GM23338 (cell line): ENCODE results near the gene SCG2. TPM values are rescaled to one million over a fixed set of nuclear protein-coding genes. Genes with fewer than 3 reads are reported as not detected.
A peak's percentile ranks its signal among the peaks of the same experiment; 100 is the strongest.

ENCODE experiments used
- ATAC-seq: fragments of 200-7000 bp; cut with Tn5 transposase; 3 replicates; pipeline ENCODE4 v1.9.1; 2020
- DNase-seq: peaks from one replicate; pipeline ENCODE4 v3.0.0-alpha.2; 2015; ENCODE audit warnings: low spot score
- H2AFZ ChIP-seq: fragments of 200-600 bp; sonication (generic); 2 replicates; pipeline ENCODE4 v1.8.0; 2016; ENCODE audit warnings: antibody characterized with exemption, mild to moderate bottlenecking, moderate library complexity
- H3F3A ChIP-seq: fragments of 200-600 bp; sonication (generic); replicated peaks from 2 replicates; pipeline ENCODE4 v1.8.0; 2017; ENCODE audit warnings: antibody characterized with exemption, mixed run types, low read depth
- H3K27ac ChIP-seq: fragments of 200-600 bp; sonication (generic); 2 replicates; pipeline ENCODE4 v1.6.1; 2016; ENCODE audit warnings: low read depth
- H3K27me3 ChIP-seq: fragments of 200-600 bp; sonication (generic); 2 replicates; pipeline ENCODE4 v1.8.0; 2016; ENCODE audit warnings: mild to moderate bottlenecking, mixed run types, moderate library complexity; ENCODE audit not compliant: insufficient read depth
- H3K36me3 ChIP-seq: fragments of 200-600 bp; sonication (generic); 2 replicates; pipeline ENCODE4 v1.8.0; 2016; ENCODE audit warnings: mild to moderate bottlenecking; ENCODE audit not compliant: insufficient read depth
- H3K4me1 ChIP-seq: fragments of 200-600 bp; sonication (generic); 2 replicates; pipeline ENCODE4 v1.8.0; 2016; ENCODE audit warnings: mild to moderate bottlenecking, moderate library complexity; ENCODE audit not compliant: insufficient read depth
- H3K4me2 ChIP-seq: fragments of 200-600 bp; sonication (generic); 2 replicates; pipeline ENCODE4 v1.7.1; 2017; ENCODE audit warnings: mixed run types
- H3K4me3 ChIP-seq: fragments of 200-600 bp; sonication (generic); 2 replicates; pipeline ENCODE4 v1.6.1; 2016; ENCODE audit warnings: mixed run types
- H3K79me2 ChIP-seq: fragments of 200-600 bp; sonication (generic); replicated peaks from 2 replicates; pipeline ENCODE4 v1.8.0; 2017; ENCODE audit warnings: mild to moderate bottlenecking; ENCODE audit not compliant: insufficient read depth
- H3K9me2 ChIP-seq: fragments of 200-600 bp; sonication (generic); 2 replicates; pipeline ENCODE4 v1.8.0; 2017; ENCODE audit not compliant: insufficient read depth
- H4K20me1 ChIP-seq: fragments of 200-600 bp; sonication (generic); replicated peaks from 2 replicates; pipeline ENCODE4 v1.8.0; 2017; ENCODE audit warnings: mild to moderate bottlenecking; ENCODE audit not compliant: insufficient read depth
- H3K27ac Mint-ChIP-seq: 2 replicates; pipeline ENCODE4 v1.8.0; 2020; ENCODE audit warnings: inconsistent platforms, mild to moderate bottlenecking, moderate library complexity, mixed read lengths
- H3K27me3 Mint-ChIP-seq: 3 replicates; pipeline ENCODE4 v1.8.0; 2022; ENCODE audit warnings: low read depth, mild to moderate bottlenecking, moderate library complexity, mixed read lengths, inconsistent platforms; ENCODE audit not compliant: insufficient read depth, poor library complexity
- H3K36me3 Mint-ChIP-seq: 3 replicates; pipeline ENCODE4 v1.8.0; 2021; ENCODE audit warnings: low read depth, mild to moderate bottlenecking, inconsistent platforms, moderate library complexity, mixed read lengths
- H3K4me1 Mint-ChIP-seq: 3 replicates; pipeline ENCODE4 v1.8.0; 2020; ENCODE audit warnings: mild to moderate bottlenecking, inconsistent platforms, mixed read lengths
- H3K4me3 Mint-ChIP-seq: 3 replicates; pipeline ENCODE4 v1.8.0; 2021; ENCODE audit warnings: moderate library complexity, mild to moderate bottlenecking, inconsistent platforms, mixed read lengths
- H3K9me3 Mint-ChIP-seq: 3 replicates; pipeline ENCODE4 v1.8.0; 2020; ENCODE audit warnings: moderate library complexity, mild to moderate bottlenecking, inconsistent platforms, mixed read lengths
- CREB1 ChIP-seq: fragments of 250-450 bp; sonication (Bioruptor Pico); IDR thresholded peaks from 2 replicates; pipeline ENCODE4 v1.5.0; 2020; ENCODE audit warnings: low read depth, mild to moderate bottlenecking, moderate library complexity
- CTCF ChIP-seq, 2 experiments: fragments of 200-600 bp in 1 of 2; sonication (generic) in 1 of 2; conservative IDR thresholded peaks; 2 replicates each; pipeline versions ENCODE4 v1.5.1 to v1.6.1; 2016 to 2017; ENCODE audit warnings: antibody characterized with exemption in 2 of 2, low read depth in 2 of 2, mild to moderate bottlenecking in 2 of 2, moderate library complexity in 1 of 2
- ETS1 ChIP-seq: IDR thresholded peaks from 2 replicates; pipeline ENCODE4 v1.6.1; 2016; ENCODE audit warnings: antibody characterized with exemption
- EZH2 ChIP-seq: fragments of 200-600 bp; sonication (generic); IDR thresholded peaks from one replicate; pipeline ENCODE4 v1.8.0; 2017; ENCODE audit warnings: antibody characterized with exemption, mild to moderate bottlenecking, low read depth; ENCODE audit not compliant: unreplicated experiment
- EZH2phosphoT487 ChIP-seq: fragments of 200-600 bp; sonication (generic); IDR thresholded peaks from one replicate; pipeline ENCODE4 v1.8.1; 2018; ENCODE audit warnings: antibody characterized with exemption; ENCODE audit not compliant: unreplicated experiment
- JUNB ChIP-seq: IDR thresholded peaks from one replicate; pipeline ENCODE4 v1.6.1; 2016; ENCODE audit warnings: antibody characterized with exemption; ENCODE audit not compliant: unreplicated experiment
- NANOG ChIP-seq: IDR thresholded peaks from 2 replicates; pipeline ENCODE4 v1.6.1; 2016; ENCODE audit warnings: antibody characterized with exemption, borderline replicate concordance
- POLR2AphosphoS5 ChIP-seq: IDR thresholded peaks from 2 replicates; pipeline ENCODE4 v1.6.1; 2016; ENCODE audit warnings: antibody characterized with exemption, low read depth
- STAT1 ChIP-seq: IDR thresholded peaks from one replicate; pipeline ENCODE4 v1.6.1; 2016; ENCODE audit warnings: antibody characterized with exemption; ENCODE audit not compliant: unreplicated experiment
- ZNF114 ChIP-seq: fragments of 250-450 bp; sonication (Bioruptor Pico); IDR thresholded peaks from 2 replicates; pipeline ENCODE4 v1.5.0; 2020; ENCODE audit warnings: mild to moderate bottlenecking, moderate library complexity
- ZNF331 ChIP-seq: fragments of 250-450 bp; sonication (Bioruptor Pico); IDR thresholded peaks from 2 replicates; pipeline ENCODE4 v1.5.0; 2020; ENCODE audit warnings: low read depth, mild to moderate bottlenecking, moderate library complexity
- polyA plus RNA-seq: library from polyadenylated mRNA; unstranded; fragments of >200 nt; fragmentation: Nextera tagmentation; extraction: Ambion mirVana; gene quantifications from 2 replicates; pipeline ENCODE4 v1.2.1, GENCODE V29; 2016
- total RNA-seq: library from RNA; depleted of rRNA; stranded (reverse); fragments of >200 nt; shearing (Covaris generic); gene quantifications from 2 replicates; pipeline ENCODE4 v1.2.3, GENCODE V29; 2014
- TF ChIP-seq, protein P1 (sequence below): fragments of 250-450 bp; sonication (Bioruptor Pico); IDR thresholded peaks from 2 replicates; pipeline ENCODE4 v1.5.0; 2020; ENCODE audit warnings: mild to moderate bottlenecking, moderate library complexity
- TF ChIP-seq, protein P2 (sequence below): IDR thresholded peaks from one replicate; pipeline ENCODE4 v1.6.1; 2018; ENCODE audit warnings: antibody characterized with exemption; ENCODE audit not compliant: unreplicated experiment

Gene SCG2
- total and polyA plus RNA-seq, 2 experiments from 2014 or later = 0.18 to 0.31 TPM

GRCh38 chr2:223643309-223643708, 41.1 kb upstream of the SCG2 start:
- no peak overlapping the region for H2AFZ ChIP-seq
- H3K4me1 ChIP-seq = peaks cover 11% of the 10 kb centered on the region
- H3K27me3 Mint-ChIP-seq = peaks cover 7% of the 10 kb centered on the region
- H3K4me3 ChIP-seq = no peak overlapping the region
- H3K4me1 Mint-ChIP-seq = peaks cover 36% of the 10 kb centered on the region
- H3K4me2 ChIP-seq = 0 out of 2 replicates have a peak overlapping the region, but pooled peaks have one; percentile 28
- TF ChIP-seq CTCF (conservative IDR thresholded peaks at IDR 0.05; ENCODE audit: low read depth in 2 of 2) (no peak), NANOG (no peak), EZH2phosphoT487 (no peak), POLR2AphosphoS5 (no peak), STAT1 (no peak), JUNB (no peak), ZNF331 (CRISPR knock-in tag) (no peak), ZNF114 (CRISPR knock-in tag) (no peak), EZH2 (no peak), ETS1 (no peak), CREB1 (CRISPR knock-in tag) (no peak)
- TF ChIP-seq, protein P1, sequence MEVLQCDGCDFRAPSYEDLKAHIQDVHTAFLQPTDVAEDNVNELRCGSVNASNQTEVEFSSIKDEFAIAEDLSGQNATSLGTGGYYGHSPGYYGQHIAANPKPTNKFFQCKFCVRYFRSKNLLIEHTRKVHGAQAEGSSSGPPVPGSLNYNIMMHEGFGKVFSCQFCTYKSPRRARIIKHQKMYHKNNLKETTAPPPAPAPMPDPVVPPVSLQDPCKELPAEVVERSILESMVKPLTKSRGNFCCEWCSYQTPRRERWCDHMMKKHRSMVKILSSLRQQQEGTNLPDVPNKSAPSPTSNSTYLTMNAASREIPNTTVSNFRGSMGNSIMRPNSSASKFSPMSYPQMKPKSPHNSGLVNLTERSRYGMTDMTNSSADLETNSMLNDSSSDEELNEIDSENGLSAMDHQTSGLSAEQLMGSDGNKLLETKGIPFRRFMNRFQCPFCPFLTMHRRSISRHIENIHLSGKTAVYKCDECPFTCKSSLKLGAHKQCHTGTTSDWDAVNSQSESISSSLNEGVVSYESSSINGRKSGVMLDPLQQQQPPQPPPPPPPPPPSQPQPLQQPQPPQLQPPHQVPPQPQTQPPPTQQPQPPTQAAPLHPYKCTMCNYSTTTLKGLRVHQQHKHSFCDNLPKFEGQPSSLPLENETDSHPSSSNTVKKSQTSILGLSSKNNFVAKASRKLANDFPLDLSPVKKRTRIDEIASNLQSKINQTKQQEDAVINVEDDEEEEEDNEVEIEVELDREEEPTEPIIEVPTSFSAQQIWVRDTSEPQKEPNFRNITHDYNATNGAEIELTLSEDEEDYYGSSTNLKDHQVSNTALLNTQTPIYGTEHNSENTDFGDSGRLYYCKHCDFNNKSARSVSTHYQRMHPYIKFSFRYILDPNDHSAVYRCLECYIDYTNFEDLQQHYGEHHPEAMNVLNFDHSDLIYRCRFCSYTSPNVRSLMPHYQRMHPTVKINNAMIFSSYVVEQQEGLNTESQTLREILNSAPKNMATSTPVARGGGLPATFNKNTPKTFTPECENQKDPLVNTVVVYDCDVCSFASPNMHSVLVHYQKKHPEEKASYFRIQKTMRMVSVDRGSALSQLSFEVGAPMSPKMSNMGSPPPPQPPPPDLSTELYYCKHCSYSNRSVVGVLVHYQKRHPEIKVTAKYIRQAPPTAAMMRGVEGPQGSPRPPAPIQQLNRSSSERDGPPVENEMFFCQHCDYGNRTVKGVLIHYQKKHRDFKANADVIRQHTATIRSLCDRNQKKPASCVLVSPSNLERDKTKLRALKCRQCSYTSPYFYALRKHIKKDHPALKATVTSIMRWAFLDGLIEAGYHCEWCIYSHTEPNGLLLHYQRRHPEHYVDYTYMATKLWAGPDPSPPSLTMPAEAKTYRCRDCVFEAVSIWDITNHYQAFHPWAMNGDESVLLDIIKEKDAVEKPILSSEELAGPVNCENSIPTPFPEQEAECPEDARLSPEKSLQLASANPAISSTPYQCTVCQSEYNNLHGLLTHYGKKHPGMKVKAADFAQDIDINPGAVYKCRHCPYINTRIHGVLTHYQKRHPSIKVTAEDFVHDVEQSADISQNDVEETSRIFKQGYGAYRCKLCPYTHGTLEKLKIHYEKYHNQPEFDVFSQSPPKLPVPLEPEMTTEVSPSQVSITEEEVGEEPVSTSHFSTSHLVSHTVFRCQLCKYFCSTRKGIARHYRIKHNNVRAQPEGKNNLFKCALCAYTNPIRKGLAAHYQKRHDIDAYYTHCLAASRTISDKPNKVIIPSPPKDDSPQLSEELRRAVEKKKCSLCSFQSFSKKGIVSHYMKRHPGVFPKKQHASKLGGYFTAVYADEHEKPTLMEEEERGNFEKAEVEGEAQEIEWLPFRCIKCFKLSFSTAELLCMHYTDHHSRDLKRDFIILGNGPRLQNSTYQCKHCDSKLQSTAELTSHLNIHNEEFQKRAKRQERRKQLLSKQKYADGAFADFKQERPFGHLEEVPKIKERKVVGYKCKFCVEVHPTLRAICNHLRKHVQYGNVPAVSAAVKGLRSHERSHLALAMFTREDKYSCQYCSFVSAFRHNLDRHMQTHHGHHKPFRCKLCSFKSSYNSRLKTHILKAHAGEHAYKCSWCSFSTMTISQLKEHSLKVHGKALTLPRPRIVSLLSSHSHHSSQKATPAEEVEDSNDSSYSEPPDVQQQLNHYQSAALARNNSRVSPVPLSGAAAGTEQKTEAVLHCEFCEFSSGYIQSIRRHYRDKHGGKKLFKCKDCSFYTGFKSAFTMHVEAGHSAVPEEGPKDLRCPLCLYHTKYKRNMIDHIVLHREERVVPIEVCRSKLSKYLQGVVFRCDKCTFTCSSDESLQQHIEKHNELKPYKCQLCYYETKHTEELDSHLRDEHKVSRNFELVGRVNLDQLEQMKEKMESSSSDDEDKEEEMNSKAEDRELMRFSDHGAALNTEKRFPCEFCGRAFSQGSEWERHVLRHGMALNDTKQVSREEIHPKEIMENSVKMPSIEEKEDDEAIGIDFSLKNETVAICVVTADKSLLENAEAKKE (CRISPR knock-in tag) = no peak
- TF ChIP-seq, protein P2, sequence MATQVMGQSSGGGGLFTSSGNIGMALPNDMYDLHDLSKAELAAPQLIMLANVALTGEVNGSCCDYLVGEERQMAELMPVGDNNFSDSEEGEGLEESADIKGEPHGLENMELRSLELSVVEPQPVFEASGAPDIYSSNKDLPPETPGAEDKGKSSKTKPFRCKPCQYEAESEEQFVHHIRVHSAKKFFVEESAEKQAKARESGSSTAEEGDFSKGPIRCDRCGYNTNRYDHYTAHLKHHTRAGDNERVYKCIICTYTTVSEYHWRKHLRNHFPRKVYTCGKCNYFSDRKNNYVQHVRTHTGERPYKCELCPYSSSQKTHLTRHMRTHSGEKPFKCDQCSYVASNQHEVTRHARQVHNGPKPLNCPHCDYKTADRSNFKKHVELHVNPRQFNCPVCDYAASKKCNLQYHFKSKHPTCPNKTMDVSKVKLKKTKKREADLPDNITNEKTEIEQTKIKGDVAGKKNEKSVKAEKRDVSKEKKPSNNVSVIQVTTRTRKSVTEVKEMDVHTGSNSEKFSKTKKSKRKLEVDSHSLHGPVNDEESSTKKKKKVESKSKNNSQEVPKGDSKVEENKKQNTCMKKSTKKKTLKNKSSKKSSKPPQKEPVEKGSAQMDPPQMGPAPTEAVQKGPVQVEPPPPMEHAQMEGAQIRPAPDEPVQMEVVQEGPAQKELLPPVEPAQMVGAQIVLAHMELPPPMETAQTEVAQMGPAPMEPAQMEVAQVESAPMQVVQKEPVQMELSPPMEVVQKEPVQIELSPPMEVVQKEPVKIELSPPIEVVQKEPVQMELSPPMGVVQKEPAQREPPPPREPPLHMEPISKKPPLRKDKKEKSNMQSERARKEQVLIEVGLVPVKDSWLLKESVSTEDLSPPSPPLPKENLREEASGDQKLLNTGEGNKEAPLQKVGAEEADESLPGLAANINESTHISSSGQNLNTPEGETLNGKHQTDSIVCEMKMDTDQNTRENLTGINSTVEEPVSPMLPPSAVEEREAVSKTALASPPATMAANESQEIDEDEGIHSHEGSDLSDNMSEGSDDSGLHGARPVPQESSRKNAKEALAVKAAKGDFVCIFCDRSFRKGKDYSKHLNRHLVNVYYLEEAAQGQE = no peak
- H3K9me3 Mint-ChIP-seq = peaks cover 12% of the 10 kb centered on the region; the same call in 2 of the 3 replicates
- DNase-seq (no peak), ATAC-seq (no peak)
- no peaks in the 10 kb centered on the region for H4K20me1 ChIP-seq
- H3K27me3 ChIP-seq = no peaks in the 10 kb centered on the region
- no peak overlapping the region for H3K4me3 Mint-ChIP-seq
- no peak overlapping the region; the same call in 1 of the 2 replicates for H3K27ac ChIP-seq
- 0 out of 2 replicates have a peak, but pooled peaks cover 3% of the 10 kb centered on the region for H3K9me2 ChIP-seq
- H3K36me3 Mint-ChIP-seq = peaks cover 21% of the 10 kb centered on the region; the same call in 2 of the 3 replicates
- H3F3A ChIP-seq = no peaks in the 10 kb centered on the region
- H3K36me3 ChIP-seq = no peaks in the 10 kb centered on the region
- H3K27ac Mint-ChIP-seq = no peak overlapping the region; the same call in 1 of the 2 replicates
- no peaks in the 10 kb centered on the region for H3K79me2 ChIP-seq
